H1 (cell line): ENCODE results near the gene ENTPD6. TPM values are rescaled to one million over a fixed set of nuclear protein-coding genes. Genes with fewer than 3 reads are reported as not detected.

ENCODE experiments used
- CTCF ChIA-PET: fragments of 300-600 bp; sonication (Branson Sonifier 250); formaldehyde crosslinking; loops from one replicate; lab custom pipeline; 2021; ENCODE audit not compliant: partially characterized antibody; lab: Charles Lee
- POLR2A ChIA-PET: fragments of 300-600 bp; sonication (Branson Sonifier 250); formaldehyde crosslinking; loops from one replicate; lab custom pipeline; 2021; ENCODE audit warnings: inconsistent platforms; ENCODE audit not compliant: partially characterized antibody; lab: Charles Lee
- DNase-seq, 2 experiments: peaks; one replicate each; pipeline versions ENCODE4 v3.0.0 to v3.0.0-alpha.2; 2010 to 2022; ENCODE audit warnings: low spot score in 2 of 2, low read depth in 1 of 2, mixed read lengths in 1 of 2
- FAIRE-seq: peaks from 2 replicates; lab custom pipeline; 2011; peaks lifted over from hg19 to GRCh38; lab: Jason Lieb, UNC
- H2AFZ ChIP-seq: 2 replicates; pipeline ENCODE4 v1.8.1; 2012; ENCODE audit warnings: low read length, inconsistent platforms
- H2AK5ac ChIP-seq: 2 replicates; pipeline ENCODE4 v1.6.1; 2013; ENCODE audit warnings: low read depth, low read length
- H2BK120ac ChIP-seq: replicated peaks from 2 replicates; pipeline ENCODE3; 2013; ENCODE audit warnings: low read depth, low read length, inconsistent platforms
- H2BK12ac ChIP-seq: 2 replicates; pipeline ENCODE4 v1.6.1; 2013; ENCODE audit warnings: low read depth, low read length
- H2BK15ac ChIP-seq: 2 replicates; pipeline ENCODE4 v1.6.1; 2013; ENCODE audit warnings: low read length
- H2BK20ac ChIP-seq: 2 replicates; pipeline ENCODE4 v1.6.1; 2013; ENCODE audit warnings: low read length
- H2BK5ac ChIP-seq: 2 replicates; pipeline ENCODE4 v1.6.1; 2013; ENCODE audit warnings: low read depth, low read length
- H3K14ac ChIP-seq: 2 replicates; pipeline ENCODE4 v1.6.1; 2013; ENCODE audit warnings: inconsistent platforms; ENCODE audit not compliant: insufficient read length
- H3K18ac ChIP-seq: 2 replicates; pipeline ENCODE4 v1.6.1; 2013; ENCODE audit warnings: low read length; ENCODE audit errors: extremely low read depth
- H3K23ac ChIP-seq: 2 replicates; pipeline ENCODE4 v1.6.1; 2013; ENCODE audit warnings: inconsistent platforms; ENCODE audit not compliant: insufficient read length
- H3K23me2 ChIP-seq: 2 replicates; pipeline ENCODE4 v1.6.1; 2013; ENCODE audit warnings: low read depth, low read length
- H3K27ac ChIP-seq: 2 replicates; pipeline ENCODE4 v1.6.1; 2011; ENCODE audit warnings: low read depth, low read length, inconsistent platforms
- H3K27me3 ChIP-seq, 4 experiments: replicated peaks in 1 of 4; 1 replicate in 1 of 4; 2 replicates in 3 of 4; pipeline versions ENCODE4 v1.6.1 to v1.8.1; 2011 to 2013; ENCODE audit warnings: low read length in 3 of 4, mild to moderate bottlenecking in 3 of 4, inconsistent platforms in 2 of 4, mixed read lengths in 2 of 4, moderate library complexity in 1 of 4; ENCODE audit not compliant: control insufficient read depth in 3 of 4, insufficient read depth in 3 of 4; ENCODE audit errors: extremely low read depth in 1 of 4
- H3K36me3 ChIP-seq, 4 experiments: 2 replicates each; pipeline versions ENCODE4 v1.6.1 to v1.8.1; 2011 to 2013; ENCODE audit warnings: mild to moderate bottlenecking in 4 of 4, low read length in 3 of 4, moderate library complexity in 2 of 4, control low read depth in 1 of 4, inconsistent platforms in 1 of 4; ENCODE audit not compliant: insufficient read depth in 4 of 4, control insufficient read depth in 2 of 4
- H3K4ac ChIP-seq: replicated peaks from 2 replicates; pipeline ENCODE3; 2013; ENCODE audit warnings: low read length, low read depth, mixed read lengths, inconsistent platforms; ENCODE audit not compliant: insufficient read length
- H3K4me1 ChIP-seq, 4 experiments: replicated peaks in 1 of 4; 1 replicate in 1 of 4; 2 replicates in 3 of 4; pipeline versions ENCODE4 v1.6.1 to v1.8.1; 2011 to 2013; ENCODE audit warnings: low read length in 3 of 4, inconsistent platforms in 2 of 4, mixed read lengths in 1 of 4; ENCODE audit not compliant: insufficient read depth in 4 of 4, control insufficient read depth in 3 of 4
- H3K4me2 ChIP-seq, 2 experiments: 2 replicates each; pipeline versions ENCODE4 v1.6.1 to v1.8.1; 2011 to 2013; ENCODE audit warnings: low read depth in 2 of 2, low read length in 2 of 2, control low read depth in 1 of 2, inconsistent platforms in 1 of 2, mild to moderate bottlenecking in 1 of 2; ENCODE audit not compliant: insufficient read depth in 1 of 2
- H3K4me3 ChIP-seq, 4 experiments: fragments of 200-600, 300-600 bp in 1 of 4; sonication (generic), shearing (Covaris generic), sonication (Bioruptor Twin) in 1 of 4; 2 replicates each; pipeline versions ENCODE4 v1.5.1 to v1.8.1; 2011 to 2016; ENCODE audit warnings: low read length in 4 of 4, low read depth in 3 of 4, control low read depth in 2 of 4, inconsistent platforms in 2 of 4, mild to moderate bottlenecking in 2 of 4, mixed read lengths in 1 of 4, moderate library complexity in 1 of 4; ENCODE audit not compliant: insufficient read depth in 2 of 4; ENCODE audit errors: extremely low read depth in 1 of 4
- H3K56ac ChIP-seq: replicated peaks from 2 replicates; pipeline ENCODE3; 2013; ENCODE audit warnings: low read depth, mild to moderate bottlenecking, mixed read lengths, low read length, inconsistent platforms; ENCODE audit not compliant: insufficient read length
- H3K79me1 ChIP-seq: 2 replicates; pipeline ENCODE4 v1.6.1; 2013; ENCODE audit warnings: low read depth, low read length, control low read depth
- H3K79me2 ChIP-seq, 2 experiments: 2 replicates each; pipeline versions ENCODE4 v1.6.1 to v1.8.1; 2012 to 2013; ENCODE audit warnings: low read length in 2 of 2, mild to moderate bottlenecking in 2 of 2, inconsistent platforms in 1 of 2; ENCODE audit not compliant: insufficient read depth in 2 of 2, control insufficient read depth in 1 of 2
- H3K9ac ChIP-seq, 4 experiments: replicated peaks in 1 of 4; 1 replicate in 1 of 4; 2 replicates in 3 of 4; pipeline versions ENCODE4 v1.6.1 to v1.8.1; 2011 to 2013; ENCODE audit warnings: low read depth in 3 of 4, low read length in 3 of 4, control low read depth in 2 of 4, mild to moderate bottlenecking in 2 of 4, moderate library complexity in 2 of 4, inconsistent platforms in 1 of 4; ENCODE audit errors: extremely low read depth in 1 of 4
- H3K9me3 ChIP-seq, 2 experiments: 2 replicates each; pipeline versions ENCODE4 v1.6.1 to v1.8.1; 2012 to 2013; ENCODE audit warnings: mild to moderate bottlenecking in 2 of 2, moderate library complexity in 2 of 2, control low read depth in 1 of 2, inconsistent platforms in 1 of 2, low read depth in 1 of 2, low read length in 1 of 2, mixed read lengths in 1 of 2; ENCODE audit not compliant: insufficient read depth in 2 of 2
- H4K20me1 ChIP-seq, 2 experiments: replicated peaks in 1 of 2; 2 replicates each; pipeline versions ENCODE3 to v1.8.1; 2011 to 2013; ENCODE audit warnings: inconsistent platforms in 2 of 2, low read length in 2 of 2, mild to moderate bottlenecking in 1 of 2; ENCODE audit not compliant: insufficient read depth in 2 of 2, control insufficient read depth in 1 of 2
- H4K5ac ChIP-seq: 2 replicates; pipeline ENCODE4 v1.6.1; 2013; ENCODE audit warnings: low read length, low read depth, mixed read lengths, inconsistent platforms; ENCODE audit not compliant: insufficient read length
- H4K8ac ChIP-seq: 2 replicates; pipeline ENCODE4 v1.8.0; 2013; ENCODE audit warnings: mild to moderate bottlenecking, moderate library complexity, low read length, inconsistent platforms; ENCODE audit not compliant: insufficient read depth; ENCODE audit errors: extremely low read depth
- H4K91ac ChIP-seq: replicated peaks from 2 replicates; pipeline ENCODE3; 2013; ENCODE audit warnings: low read length, mixed read lengths, inconsistent platforms; ENCODE audit not compliant: insufficient read length
- CBX5 ChIP-seq: fragments of 300-800, 300-1000 bp; sonication (generic); IDR thresholded peaks from 2 replicates; pipeline ENCODE4 v1.7.1; 2016; ENCODE audit warnings: antibody characterized with exemption, low read length, low read depth
- EP300 ChIP-seq, 2 experiments: IDR thresholded peaks; 1 replicate in 1 of 2; 2 replicates in 1 of 2; pipeline ENCODE4 v1.6.1; 2011 to 2012; ENCODE audit warnings: low read depth in 2 of 2, low read length in 2 of 2, mild to moderate bottlenecking in 2 of 2, borderline replicate concordance in 1 of 2, inconsistent platforms in 1 of 2, moderate library complexity in 1 of 2
- GABPA ChIP-seq: IDR thresholded peaks from 2 replicates; pipeline ENCODE4 v1.6.1; 2011; ENCODE audit warnings: mild to moderate bottlenecking, low read length, moderate library complexity, borderline replicate concordance; ENCODE audit not compliant: insufficient read depth
- MAFK ChIP-seq: IDR thresholded peaks from 2 replicates; pipeline ENCODE4 v1.6.1; 2012; ENCODE audit warnings: low read depth, mild to moderate bottlenecking, improper control_type of control experiment, low read length
- POLR2AphosphoS5 ChIP-seq: IDR thresholded peaks from 2 replicates; pipeline ENCODE4 v1.6.1; 2011; ENCODE audit warnings: low read depth, low read length
- SP1 ChIP-seq: IDR thresholded peaks from 2 replicates; pipeline ENCODE4 v1.6.1; 2011; ENCODE audit warnings: low read depth, low read length
- TEAD4 ChIP-seq: IDR thresholded peaks from 2 replicates; pipeline ENCODE4 v1.6.1; 2012; ENCODE audit warnings: low read depth, low read length, inconsistent platforms, mixed read lengths
- WGBS, 2 experiments: shearing (Covaris generic) in 1 of 2; methylation state at CpG; one replicate each; pipeline versions ENCODE4 v1.1.6 to v1.1.7; 2013 to 2015; ENCODE audit warnings: low lambda C conversion rate in 2 of 2, mixed read lengths in 2 of 2, inconsistent platforms in 1 of 2, low coverage in 1 of 2, missing lambda C conversion rate in 1 of 2; ENCODE audit not compliant: insufficient replicate concordance in 2 of 2, insufficient coverage in 1 of 2, insufficient read length in 1 of 2; ENCODE audit errors: extremely low coverage in 1 of 2, missing lambda C conversion rate in 1 of 2; 5-methylcytosine and 5-hydroxymethylcytosine counted together
- polyA plus RNA-seq, 7 experiments: library from polyadenylated mRNA; depleted of rRNA in 3 of 7; stranded (reverse) in 5 of 7; unstranded in 2 of 7; fragments of >200 nt in 5 of 7; fragments of 200-250 nt in 2 of 7; gene quantifications; 1 replicate in 5 of 7; 2 replicates in 1 of 7; 4 replicates in 1 of 7; pipeline versions ENCODE4 v1.2.1 to v1.2.3, GENCODE V29; 2011 to 2013; ENCODE audit warnings: missing spikeins in 2 of 7, mixed read lengths in 2 of 7
- total RNA-seq: library from RNA; stranded (reverse); fragmentation: NEBNext Ultra II Directional; extraction: Animal tissue kit (Norgen Biotek cat#: 25700); gene quantifications from 2 replicates; pipeline ENCODE4 v1.2.1, GENCODE V29; 2021

The ENTPD6 gene
- total and polyA plus RNA-seq, 2 of the 8 experiments (the other 6 are each of a cell fraction or from before 2014, with no cell fraction given) = 47.8 to 57.3 TPM

DNA sequence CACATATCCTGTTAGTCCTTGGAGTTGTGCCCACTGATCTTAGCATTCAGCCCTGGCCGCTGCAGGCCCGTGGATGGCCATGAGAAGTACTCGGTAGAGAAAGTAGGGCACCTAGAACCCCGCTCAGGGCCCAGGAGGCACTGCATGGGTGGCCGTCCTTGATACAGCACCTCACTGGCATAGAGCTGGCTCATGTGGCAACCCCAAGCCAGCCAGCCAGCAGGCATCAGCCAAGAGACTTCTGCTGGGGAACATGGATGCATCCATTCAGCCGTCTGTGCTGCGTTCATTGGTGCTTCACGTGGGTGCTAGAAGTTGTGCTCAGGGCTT lies 62.9 kb downstream of the ENTPD6 start:
- Histone ChIP-seq H3K56ac (no peak overlapping the region), H2AFZ (no peak overlapping the region), H4K91ac (no peak overlapping the region), H3K4me2 (no peak overlapping the region), H3K4me3 (no peak overlapping the region), H2BK5ac (no peak overlapping the region), H3K79me2 (peaks cover 0 to 16% of the 10 kb centered on the region in 2 experiments; a peak in 2 of 4 replicates), H2BK120ac (no peak overlapping the region), H3K79me1 (peaks cover 13% of the 10 kb centered on the region), H4K5ac (no peak overlapping the region), H4K8ac (no peak overlapping the region), H2AK5ac (no peak overlapping the region), H2BK20ac (no peak overlapping the region), H3K23me2 (no peaks in the 10 kb centered on the region), H3K9ac (no peak overlapping the region), H3K18ac (no peak overlapping the region), H3K27me3 (no peaks in the 10 kb centered on the region), H4K20me1 (no peaks in the 10 kb centered on the region), H3K4ac (no peak overlapping the region), H3K23ac (no peak overlapping the region), H2BK12ac (no peak overlapping the region), H3K14ac (no peak overlapping the region), H3K36me3 (peaks cover 2 to 17% (median 9%) of the 10 kb centered on the region in 4 experiments; a peak in 3 of 8 replicates), H3K9me3 (peaks cover 0 to 6% of the 10 kb centered on the region in 2 experiments; a peak in 1 of 4 replicates), H3K4me1 (no peaks in the 10 kb centered on the region), H3K27ac (no peak overlapping the region), H2BK15ac (no peak overlapping the region)
- 87% methylated on average over 8 of the region's 8 CpGs; no CpG with 5 or more reads in 1 of the 2 experiments for WGBS, 2 experiments
- CTCF ChIA-PET = interaction anchor here (0.9 to 3.0 kb wide), 4 partner anchors 11 to 110 kb away, joined by 3 to 17 read pairs (median 3); partner anchors contain the start of gene PYGB
- FAIRE-seq = no peak
- DNase-seq = peak in 1 of 2 experiments; percentile 34
- POLR2A ChIA-PET = interaction anchor here (1.0 kb wide), 1 partner anchor 8 kb away, joined by 3 read pairs; no protein-coding TSS in a partner anchor
- TF ChIP-seq MAFK (no peak), EP300 (IDR thresholded peaks at IDR 0.05; ENCODE audit: borderline replicate concordance in 1 of 2, low read depth in 2 of 2, low read length in 2 of 2) (no peak), GABPA (no peak), CBX5 (no peak), TEAD4 (no peak), SP1 (no peak), POLR2AphosphoS5 (no peak)
